ENCODE measurements around the gene CCS. TPM values are rescaled to one million over a fixed set of nuclear protein-coding genes. Genes with fewer than 3 reads are reported as not detected.

Gene CCS
- total and polyA plus RNA-seq, 2 of the 4 experiments (the other 2 are of a cell fraction): 20.1 to 53.0 TPM

- ATAC-seq (ENCODE audit: low read depth): no peak
- no peak overlapping the region for H3K4me2 ChIP-seq (ENCODE audit: low read depth, low read length)
- H4K20me1 ChIP-seq (ENCODE audit: insufficient read depth, low read length): no peaks in the 10 kb centered on the region
- DNase-seq: no peak
- TF ChIP-seq RAD21 (IDR thresholded peaks at IDR 0.05; ENCODE audit: low read length) (no peak), MAZ (IDR thresholded peaks at IDR 0.05; ENCODE audit: borderline replicate concordance, low read depth, low read length) (no peak), USF2 (IDR thresholded peaks at IDR 0.05; ENCODE audit: low read depth, low read length) (no peak), BHLHE40 (IDR thresholded peaks at IDR 0.05; ENCODE audit: low read depth, low read length) (no peak), CEBPB (IDR thresholded peaks at IDR 0.05; ENCODE audit: low read depth, low read length) (no peak), MXI1 (IDR thresholded peaks at IDR 0.05; ENCODE audit: borderline replicate concordance, low read depth, low read length) (no peak), RFX5 (IDR thresholded peaks at IDR 0.05; ENCODE audit: low read depth, low read length) (no peak), CHD1 (IDR thresholded peaks at IDR 0.05; ENCODE audit: low read depth, low read length) (no peak), POLR2A (IDR thresholded peaks at IDR 0.05; ENCODE audit: low read depth, low read length) (no peak), FOS (IDR thresholded peaks at IDR 0.05; ENCODE audit: low read depth, low read length) (no peak), RCOR1 (IDR thresholded peaks at IDR 0.05; ENCODE audit: insufficient replicate concordance, low read length) (no peak), NFE2L2 (IDR thresholded peaks at IDR 0.05; ENCODE audit: low read depth, low read length) (no peak), SMC3 (IDR thresholded peaks at IDR 0.05; ENCODE audit: low read depth, low read length) (no peak), MAFK (IDR thresholded peaks at IDR 0.05; ENCODE audit: low read depth, low read length) (no peak), ELK1 (IDR thresholded peaks at IDR 0.05; ENCODE audit: borderline replicate concordance, low read depth, low read length) (no peak)
- TF ChIP-seq, protein P1, sequence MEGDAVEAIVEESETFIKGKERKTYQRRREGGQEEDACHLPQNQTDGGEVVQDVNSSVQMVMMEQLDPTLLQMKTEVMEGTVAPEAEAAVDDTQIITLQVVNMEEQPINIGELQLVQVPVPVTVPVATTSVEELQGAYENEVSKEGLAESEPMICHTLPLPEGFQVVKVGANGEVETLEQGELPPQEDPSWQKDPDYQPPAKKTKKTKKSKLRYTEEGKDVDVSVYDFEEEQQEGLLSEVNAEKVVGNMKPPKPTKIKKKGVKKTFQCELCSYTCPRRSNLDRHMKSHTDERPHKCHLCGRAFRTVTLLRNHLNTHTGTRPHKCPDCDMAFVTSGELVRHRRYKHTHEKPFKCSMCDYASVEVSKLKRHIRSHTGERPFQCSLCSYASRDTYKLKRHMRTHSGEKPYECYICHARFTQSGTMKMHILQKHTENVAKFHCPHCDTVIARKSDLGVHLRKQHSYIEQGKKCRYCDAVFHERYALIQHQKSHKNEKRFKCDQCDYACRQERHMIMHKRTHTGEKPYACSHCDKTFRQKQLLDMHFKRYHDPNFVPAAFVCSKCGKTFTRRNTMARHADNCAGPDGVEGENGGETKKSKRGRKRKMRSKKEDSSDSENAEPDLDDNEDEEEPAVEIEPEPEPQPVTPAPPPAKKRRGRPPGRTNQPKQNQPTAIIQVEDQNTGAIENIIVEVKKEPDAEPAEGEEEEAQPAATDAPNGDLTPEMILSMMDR (conservative IDR thresholded peaks at IDR 0.05; ENCODE audit: low read depth, low read length): no peak
- H3K4me3 ChIP-seq (ENCODE audit: insufficient read depth, low read depth, low read length): no peak overlapping the region
- no peak overlapping the region for H2BK15ac ChIP-seq (ENCODE audit: low read depth, low read length)
- CTCF ChIA-PET: interaction anchor here (1.8 kb wide), 1 partner anchor 97 kb away, joined by 5 read pairs; no protein-coding TSS in a partner anchor
- H3K27me3 ChIP-seq (ENCODE audit: control insufficient read depth, insufficient read depth, low read length): 0 out of 2 replicates have a peak, but pooled peaks cover 1% of the 10 kb centered on the region
- WGBS, 2 experiments (ENCODE audit: extremely low coverage in 2 of 2, insufficient read length in 1 of 2): no CpG with 5 or more reads among the region's 3 CpGs
- no peak overlapping the region for H2AFZ ChIP-seq (replicated peaks; ENCODE audit: low read length, poor library complexity)
- 0 out of 2 replicates have a peak, but pooled peaks cover 2% of the 10 kb centered on the region for H3K9me3 ChIP-seq (ENCODE audit: control insufficient read depth, insufficient read depth, low read length)
- no peak overlapping the region for H3K9ac ChIP-seq (ENCODE audit: low read depth, low read length)
- no peak overlapping the region for H3K27ac ChIP-seq (ENCODE audit: insufficient read depth, low read length)
- no peak overlapping the region for H3K14ac ChIP-seq (replicated peaks; ENCODE audit: low read depth, low read length)
- no peak overlapping the region for H2AK5ac ChIP-seq (ENCODE audit: low read depth, low read length)
- H3K4me1 ChIP-seq (ENCODE audit: control insufficient read depth, insufficient read depth, low read length): peaks cover 6% of the 10 kb centered on the region
- no peak overlapping the region for H3K18ac ChIP-seq (ENCODE audit: low read depth, low read length)
- H3K4ac ChIP-seq (ENCODE audit: low read depth, low read length): no peak overlapping the region
- no peak overlapping the region for H3K56ac ChIP-seq (ENCODE audit: extremely low read depth, insufficient read depth, low read length)
- H4K5ac ChIP-seq (ENCODE audit: low read depth, low read length): no peak overlapping the region
- no peak overlapping the region for H2AK9ac ChIP-seq (replicated peaks; ENCODE audit: low read depth, low read length, poor library complexity)
- no peak overlapping the region for H4K8ac ChIP-seq (ENCODE audit: low read depth in 2 of 2, low read length in 2 of 2)
- no TSS peak for BruUV-seq (replicated peaks)
- no peaks in the 10 kb centered on the region for H3K9me1 ChIP-seq (ENCODE audit: insufficient read depth, low read length)
- H3K36me3 ChIP-seq (ENCODE audit: control insufficient read depth, insufficient read depth, low read length): no peaks in the 10 kb centered on the region
- no peak overlapping the region for H2BK20ac ChIP-seq (ENCODE audit: low read depth, low read length)
- H4K91ac ChIP-seq (ENCODE audit: insufficient read depth, low read depth, low read length): no peak overlapping the region
- dilution Hi-C loops (cut with HindIII; ENCODE audit: low sequenced_read_pairs, unreplicated experiment) (no loop called here), in situ Hi-C loops (cut with MboI; ENCODE audit: low sequenced_read_pairs) (no loop called here), intact Hi-C loops (cut with micrococcal nuclease) (no loop called here)
- POLR2A ChIA-PET (ENCODE audit: unreplicated experiment): no interaction called here
- H2BK120ac ChIP-seq (ENCODE audit: low read depth, low read length): no peak overlapping the region
- H2BK5ac ChIP-seq (ENCODE audit: low read depth, low read length, poor library complexity, severe bottlenecking): no peak overlapping the region
- H3K79me1 ChIP-seq (ENCODE audit: low read depth in 1 of 2, low read length in 2 of 2): no peaks in the 10 kb centered on the region
- H3K23ac ChIP-seq (ENCODE audit: low read depth, low read length): no peak overlapping the region
Measured at GRCh38 chr11:66581261-66581660, 11.7 kb upstream of the CCS start.

All from IMR-90 (cell line).